Middle frontal gyrus (tissue), 1 donor: ENCODE results near the gene PRDM16.

Experiments
- DNase-seq: peaks from one replicate; pipeline ENCODE4 v3.0.0-alpha.2; 2015; ENCODE audit warnings: low spot score; ENCODE audit errors: extremely low spot score

The PRDM16 gene

DNA sequence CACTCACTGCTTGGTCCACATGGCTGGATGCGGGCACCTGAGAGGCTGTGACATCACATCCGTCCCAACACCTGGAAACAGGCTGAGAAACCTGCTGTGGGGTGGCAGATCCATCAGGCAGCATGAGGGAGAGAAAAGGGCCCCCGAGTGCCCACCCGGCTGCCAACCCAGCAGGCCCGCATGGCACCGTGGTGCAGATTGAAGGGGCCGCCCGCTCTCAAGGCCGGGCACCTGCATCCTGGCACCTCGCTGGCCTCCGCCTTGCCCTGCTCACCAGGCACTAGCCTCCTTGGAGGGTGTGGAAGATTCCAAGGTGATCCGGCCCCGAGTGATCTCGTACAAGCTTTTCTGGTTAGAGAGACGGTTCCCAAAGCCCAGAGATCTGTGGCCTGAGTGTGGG lies 110.5 kb downstream of the PRDM16 start:
- no peak for DNase-seq

DNA sequence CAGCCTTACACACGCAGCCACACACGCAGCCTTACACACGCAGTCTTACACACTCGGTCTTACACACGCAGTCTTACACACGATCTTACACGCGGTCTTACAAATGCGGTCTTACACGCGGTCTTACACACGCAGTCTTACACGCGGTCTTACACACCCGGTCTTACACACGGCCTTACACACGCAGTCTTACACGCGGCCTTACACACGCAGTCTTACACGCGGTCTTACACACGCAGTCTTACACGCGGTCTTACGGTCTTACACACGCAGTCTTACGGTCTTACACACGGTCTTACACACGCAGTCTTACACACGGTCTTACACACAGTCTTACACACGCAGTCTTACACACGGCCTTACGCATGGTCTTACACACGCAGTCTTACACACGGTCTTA lies 111.9 kb downstream of the PRDM16 start:
- DNase-seq, result no peak

DNA sequence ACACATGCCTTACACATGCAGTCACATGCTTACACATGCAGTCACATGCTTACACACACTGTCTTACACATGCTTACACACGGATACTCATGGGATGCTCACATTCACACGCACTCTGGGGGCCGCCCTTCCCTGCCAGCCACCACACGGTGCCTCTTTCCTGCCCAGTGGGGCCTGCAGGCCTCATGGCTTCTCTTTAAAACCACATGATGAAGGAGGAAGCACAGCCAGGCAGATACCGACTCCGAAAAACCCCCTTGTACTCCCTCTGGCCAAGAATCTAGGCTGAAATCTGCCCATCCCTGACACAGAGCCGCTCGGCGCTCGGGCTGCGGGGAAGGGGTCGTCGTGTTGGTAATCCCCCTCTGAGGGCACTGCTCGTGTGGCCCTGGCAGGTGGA lies 113.0 kb downstream of the PRDM16 start:
- no peak for DNase-seq

DNA sequence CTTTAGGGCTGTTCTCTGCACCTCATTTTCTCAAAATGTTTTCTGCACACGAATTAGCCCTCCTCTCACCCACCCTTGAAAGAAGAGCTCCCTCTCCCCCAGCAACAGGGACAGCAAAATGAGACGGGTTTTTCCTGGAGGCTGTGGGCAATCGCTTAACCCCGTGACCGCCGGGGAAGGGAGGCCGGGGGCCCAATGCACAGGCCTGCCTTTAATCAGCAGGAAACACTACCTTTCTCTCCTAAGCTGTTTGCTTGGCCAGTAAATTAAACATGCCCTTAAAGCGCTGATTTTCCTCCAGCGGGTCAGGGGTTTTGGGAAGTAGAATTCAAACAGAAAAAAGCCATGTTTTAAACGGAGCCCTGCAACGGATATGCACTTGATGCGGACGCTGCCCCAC lies 114.4 kb downstream of the PRDM16 start:
- no peak for DNase-seq

DNA sequence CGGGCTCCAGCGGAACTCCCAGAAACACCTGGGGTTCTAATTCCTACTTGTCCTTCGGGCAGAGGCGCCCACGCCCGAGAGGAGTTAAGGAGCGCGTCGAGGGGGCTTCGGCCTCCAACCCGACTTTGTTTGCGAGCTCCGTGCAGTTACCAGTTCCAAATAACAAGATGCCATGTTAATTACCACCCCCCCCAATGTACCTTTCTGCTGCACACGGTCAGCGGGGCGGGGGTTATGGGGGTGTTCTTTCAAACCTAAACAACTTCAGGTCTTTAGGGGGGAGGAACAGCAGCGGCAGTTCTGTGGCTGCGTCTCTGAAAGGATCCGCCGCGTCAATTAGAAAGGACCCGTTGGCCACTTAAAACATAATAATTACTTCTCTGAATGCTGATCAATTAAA lies 114.8 kb downstream of the PRDM16 start:
- DNase-seq, result no peak

DNA sequence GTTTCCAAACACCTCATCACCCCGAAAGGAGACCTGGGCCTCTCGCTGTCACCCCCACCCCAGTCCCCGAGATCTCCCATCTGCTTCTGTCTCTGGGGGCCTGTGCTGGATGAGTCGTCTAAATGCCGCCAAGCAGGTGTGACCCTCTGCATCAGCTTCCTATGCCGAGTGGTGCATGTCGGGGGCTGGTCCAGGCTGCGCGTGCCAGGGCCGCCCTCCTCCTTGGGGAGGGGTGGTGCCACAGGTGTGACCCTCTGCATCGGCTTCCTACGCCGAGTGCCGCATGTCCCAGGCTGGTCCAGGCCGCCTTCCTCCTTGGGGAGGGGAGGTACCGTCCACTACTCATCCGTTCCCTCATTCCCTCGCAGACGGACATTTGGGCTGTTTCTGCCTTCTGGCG lies 115.7 kb downstream of the PRDM16 start:
- DNase-seq, result no peak

DNA sequence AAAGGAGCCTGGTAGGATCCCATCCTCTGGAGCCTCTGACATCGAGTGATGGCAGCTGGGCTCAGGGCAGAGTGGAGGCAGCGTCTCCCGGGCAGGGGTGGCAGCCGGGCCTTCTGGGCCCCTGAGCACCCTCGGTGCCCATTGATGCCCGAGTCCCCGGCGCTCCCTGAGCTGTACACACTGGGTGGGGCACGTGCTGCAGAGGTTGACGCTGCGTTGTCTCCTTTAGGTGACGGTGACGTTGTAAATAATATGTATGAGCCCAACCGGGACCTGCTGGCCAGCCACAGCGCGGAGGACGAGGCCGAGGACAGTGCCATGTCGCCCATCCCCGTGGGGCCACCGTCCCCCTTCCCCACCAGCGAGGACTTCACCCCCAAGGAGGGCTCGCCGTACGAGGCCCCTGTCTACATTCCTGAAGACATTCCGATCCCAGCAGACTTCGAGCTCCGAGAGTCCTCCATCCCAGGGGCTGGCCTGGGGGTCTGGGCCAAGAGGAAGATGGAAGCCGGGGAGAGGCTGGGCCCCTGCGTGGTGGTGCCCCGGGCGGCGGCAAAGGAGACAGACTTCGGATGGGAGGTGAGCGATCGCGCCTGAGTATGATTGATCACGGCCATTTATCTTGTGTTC lies 117.0 kb downstream of the PRDM16 start:
- DNase-seq, result no peak

DNA sequence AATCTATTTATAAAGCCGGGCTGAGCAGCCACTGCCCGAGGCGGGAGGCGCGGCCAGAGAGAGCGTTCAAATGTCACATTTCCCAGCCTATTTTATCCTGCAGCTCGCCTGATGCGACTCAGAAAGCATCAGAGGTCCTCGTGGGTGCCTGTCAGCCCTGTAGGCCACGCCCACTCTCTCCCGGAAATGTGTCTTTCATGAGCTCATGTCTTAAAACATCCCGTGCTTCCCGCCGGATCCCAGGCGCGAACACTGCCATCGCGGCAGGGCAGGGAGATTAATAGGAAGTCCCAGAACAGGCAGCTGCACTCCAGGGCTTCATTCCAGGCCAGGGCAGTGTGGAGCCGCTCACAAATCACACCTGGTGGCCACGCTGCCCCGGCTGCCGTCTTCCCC lies 117.5 kb downstream of the PRDM16 start:
- DNase-seq, result no peak

DNA sequence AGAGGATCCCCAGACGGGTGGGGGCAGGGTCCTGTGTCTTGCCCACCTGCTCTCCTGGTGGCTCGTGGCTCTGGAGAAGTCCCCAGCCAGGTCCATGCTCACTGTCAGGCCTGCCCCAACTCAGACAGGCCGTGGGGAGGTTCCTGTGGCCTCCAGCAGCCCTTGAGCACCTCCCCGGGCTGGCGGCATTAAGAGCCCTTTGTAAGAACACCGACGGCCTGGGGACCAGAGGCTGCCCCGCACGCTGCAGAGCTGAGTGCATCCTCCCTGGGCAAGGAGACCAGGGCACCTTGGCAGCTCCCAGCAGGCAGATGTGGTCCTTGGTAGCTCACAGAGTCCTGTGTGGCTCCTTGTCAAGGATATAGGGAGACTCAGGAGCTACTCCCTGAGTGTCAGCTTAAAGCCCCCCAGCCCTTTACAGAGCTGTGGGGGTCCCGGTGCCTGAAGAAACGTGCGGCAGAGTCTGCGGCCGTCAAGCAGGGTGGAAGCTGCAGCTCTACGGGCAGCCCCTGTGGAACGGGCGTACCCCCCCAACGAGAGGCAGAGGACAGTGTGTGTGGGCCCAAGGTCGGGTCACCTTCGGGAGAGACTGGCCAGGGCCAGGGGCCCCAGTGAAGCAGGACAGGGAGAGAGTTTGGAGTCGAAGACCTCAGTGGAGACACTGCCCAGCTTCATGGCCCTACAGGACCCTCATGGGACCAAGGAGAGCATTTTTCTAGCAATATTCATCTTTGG lies 118.6 kb downstream of the PRDM16 start:
- no peak for DNase-seq

DNA sequence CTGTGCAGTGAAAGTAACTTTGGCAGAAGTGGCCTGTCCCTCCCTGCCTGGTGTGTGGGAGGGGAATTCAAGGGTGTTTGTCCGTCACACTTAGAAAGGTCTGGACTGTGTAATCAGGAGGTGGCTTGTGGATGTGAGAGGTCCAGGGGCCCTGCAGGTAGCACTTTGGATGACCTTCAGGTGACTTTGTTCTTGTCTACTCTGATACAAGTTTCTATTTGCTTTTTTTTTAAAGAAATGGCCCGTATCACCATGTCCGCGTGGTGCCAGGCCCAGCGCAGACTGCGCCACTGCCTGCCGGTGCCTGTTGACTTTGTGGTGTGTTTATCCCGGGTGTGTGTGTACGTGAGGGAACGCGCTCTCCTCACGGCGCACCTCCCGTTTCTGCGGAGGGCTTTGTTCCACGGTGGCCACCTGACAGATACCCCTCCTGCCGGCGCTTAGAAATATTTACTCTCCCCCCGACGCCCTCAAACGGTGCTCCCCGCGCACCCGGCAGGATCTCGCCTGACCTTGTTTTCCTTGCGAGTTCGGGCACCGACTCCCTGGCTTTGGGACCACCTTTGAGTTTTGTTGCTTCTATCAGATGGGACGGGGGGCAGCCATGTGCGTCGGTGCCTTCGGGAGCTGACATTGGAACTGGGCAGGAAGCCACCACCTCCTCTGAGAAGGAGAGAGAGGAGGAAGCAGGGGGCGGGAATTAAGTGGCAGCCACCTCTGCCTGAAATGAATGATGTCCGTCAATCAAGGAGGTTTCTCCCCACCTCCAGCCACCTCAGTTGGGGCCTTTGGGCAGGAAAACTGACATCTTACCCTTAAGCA lies 119.4 kb downstream of the PRDM16 start:
- DNase-seq, result no peak

DNA sequence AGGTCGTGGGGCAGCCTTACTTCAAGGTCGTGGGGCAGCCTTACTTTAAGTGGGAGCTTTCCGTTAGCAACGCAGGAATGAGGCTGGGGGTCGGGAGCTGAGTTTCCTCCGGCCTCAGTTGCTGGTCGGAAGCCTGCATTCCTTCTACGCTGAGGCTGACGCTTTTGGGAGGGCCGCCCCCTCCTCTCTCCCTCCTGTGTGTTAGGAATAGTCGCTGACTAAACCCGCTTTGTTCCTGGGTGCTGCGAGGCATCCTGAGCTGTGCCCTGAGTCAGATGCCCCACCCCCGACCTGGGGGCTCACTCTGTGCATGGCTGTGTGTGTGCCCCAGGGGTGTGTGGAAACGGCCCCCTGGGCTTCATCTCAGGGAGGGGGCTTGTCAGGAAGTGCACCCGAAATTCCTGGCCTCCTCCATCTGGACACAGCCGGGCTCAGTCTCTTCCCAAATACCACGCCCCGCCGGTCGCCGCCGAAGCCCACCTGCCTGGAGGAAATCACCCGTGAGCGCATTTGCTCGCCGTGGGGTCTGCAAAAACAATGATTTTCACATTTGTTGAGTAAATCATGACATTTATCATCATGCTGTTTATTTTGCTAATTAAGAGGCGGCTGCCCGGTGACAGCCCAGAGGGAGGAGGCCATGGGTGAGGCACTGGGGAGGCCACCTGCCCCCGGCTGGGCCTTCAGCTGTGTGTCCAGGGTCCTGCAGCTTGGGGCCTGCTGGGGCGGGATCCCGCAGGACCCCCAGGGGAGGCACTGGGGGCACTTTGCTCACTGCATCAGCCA lies 121.4 kb downstream of the PRDM16 start:
- DNase-seq, result no peak

DNA sequence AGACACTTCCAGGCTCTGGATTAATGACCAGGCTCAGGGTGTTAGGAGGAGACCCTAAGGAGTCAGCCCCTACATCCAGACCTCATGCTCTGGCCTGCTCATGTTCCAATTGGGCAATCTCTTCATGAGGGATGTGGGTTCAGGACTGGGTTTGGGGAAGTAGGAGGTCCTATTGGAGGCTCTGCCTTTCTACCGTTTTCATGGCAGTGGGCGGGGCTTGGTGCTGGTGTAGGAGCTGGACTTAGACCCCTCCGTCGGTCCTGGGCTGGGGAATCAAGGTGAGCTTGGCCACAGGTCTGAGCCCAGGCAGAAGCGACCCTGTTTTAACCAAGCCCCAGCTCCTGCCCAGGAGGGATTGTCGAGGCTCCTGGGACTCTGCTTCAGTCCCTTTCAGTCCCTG lies 123.4 kb downstream of the PRDM16 start:
- no peak for DNase-seq

DNA sequence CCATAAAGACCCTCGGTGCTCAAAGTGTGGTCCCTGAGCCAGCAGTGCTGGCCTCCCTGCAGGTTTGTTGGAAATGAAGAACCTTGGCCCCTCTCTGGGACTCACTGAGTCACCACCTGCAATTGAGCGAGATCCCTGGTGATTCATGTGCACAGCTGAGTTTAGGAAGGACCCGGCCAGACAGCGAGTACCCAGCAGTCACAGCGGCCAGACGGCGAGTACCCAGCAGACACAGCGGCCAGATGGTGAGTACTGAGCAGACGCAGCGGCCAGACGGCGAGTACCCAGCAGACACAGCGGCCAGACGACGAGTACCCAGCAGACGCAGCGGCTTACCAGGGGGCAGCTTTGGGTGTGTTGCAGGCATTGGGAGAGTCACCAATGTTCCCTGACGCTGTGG lies 123.8 kb downstream of the PRDM16 start:
- DNase-seq, result no peak

DNA sequence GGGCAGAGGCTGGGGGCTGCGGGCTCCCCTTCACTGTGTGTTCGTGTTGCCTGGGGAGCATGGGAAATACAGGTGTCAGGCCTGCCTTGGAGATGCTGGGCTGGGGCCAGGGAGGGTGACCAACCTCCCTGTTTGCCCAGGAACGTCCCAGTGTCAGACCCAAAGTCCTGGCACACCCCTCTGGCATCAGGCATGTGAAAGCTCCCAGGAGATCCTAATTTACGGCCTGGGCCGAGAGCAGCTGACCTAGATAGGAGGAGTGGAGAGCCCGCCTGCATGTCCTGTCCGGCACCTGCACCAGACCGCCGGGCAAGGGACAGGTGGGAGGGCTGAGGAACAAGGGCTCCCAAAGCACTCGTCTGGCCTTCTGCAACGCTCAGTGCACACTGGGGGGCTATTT lies 124.8 kb downstream of the PRDM16 start:
- DNase-seq, result no peak

DNA sequence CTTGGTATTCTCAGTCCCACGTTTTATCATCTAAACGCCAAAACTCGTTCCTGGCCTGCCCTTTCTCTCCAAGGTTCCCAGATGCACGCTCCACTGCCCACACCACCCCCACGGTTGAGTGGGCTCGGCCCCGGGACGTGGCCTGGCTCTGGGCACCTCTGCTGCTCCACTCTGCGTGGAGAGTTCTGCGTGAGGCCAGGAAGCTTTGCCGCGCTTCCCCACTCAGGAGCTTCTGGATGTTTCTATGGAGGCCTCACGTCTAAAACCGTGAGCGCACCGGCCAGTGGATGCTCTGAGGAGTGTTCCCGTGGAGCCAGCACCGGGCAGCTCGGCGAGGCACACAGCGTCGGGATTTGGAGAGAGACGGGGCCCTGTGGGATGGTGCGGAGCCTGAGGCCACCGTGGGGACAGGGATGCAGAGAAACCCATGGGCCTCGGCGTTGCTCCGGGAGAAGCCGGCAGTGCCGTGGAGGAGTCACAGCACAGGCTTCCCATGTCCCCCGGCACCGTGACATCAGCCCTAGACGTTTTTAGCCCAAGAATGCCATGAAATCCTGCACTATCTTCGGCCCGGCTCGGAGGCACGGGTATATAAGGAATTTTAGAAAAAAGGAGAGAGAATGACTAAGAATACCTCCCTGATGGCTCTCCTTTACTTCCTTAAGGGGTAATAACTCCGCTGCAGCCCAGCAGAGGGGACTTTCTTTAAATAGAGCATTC lies 125.9 kb downstream of the PRDM16 start:
- DNase-seq, result no peak

DNA sequence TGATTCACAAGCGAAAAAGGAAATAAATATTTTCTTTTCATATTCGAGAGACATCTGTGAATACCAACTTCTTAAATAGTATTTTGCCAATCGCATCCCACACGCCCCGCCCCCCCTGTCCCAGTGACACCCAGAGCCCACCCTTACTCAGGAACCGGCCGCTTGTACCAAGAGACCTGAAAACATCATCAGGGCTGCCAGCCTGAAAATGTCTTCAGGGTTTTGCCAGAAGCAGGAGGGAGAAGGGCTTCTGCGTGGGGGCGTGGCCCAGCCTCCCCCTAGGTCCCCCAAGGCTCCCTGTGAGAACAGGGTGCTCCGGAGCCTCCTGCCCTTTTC lies 126.4 kb downstream of the PRDM16 start:
- no peak for DNase-seq

DNA sequence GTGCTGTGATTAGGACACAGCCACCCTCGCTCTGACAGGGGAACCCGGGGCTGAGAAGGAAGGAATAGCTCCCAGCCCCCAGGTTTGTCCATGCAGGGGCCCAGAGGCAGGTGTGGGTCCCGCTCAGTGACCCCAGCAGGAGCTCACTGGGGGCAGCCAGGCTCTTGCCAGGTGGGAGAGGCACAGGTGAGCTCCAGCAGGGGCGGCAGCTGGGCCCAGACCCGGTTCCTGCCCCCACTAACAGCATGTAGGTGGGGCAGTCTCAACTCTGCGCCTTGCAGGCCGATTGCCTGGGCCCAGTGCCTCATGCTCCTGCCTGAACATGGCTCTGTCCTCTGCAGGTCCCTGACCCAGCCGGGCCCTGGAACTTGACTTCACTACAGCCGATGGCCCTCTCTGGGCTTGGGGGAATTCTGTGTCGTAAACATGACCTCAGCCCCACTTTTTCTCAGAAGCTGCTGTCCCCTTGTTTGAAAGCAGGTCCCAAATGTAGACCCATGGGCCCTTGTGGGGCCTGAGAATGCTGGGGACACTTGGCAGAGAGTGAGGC lies 127.0 kb downstream of the PRDM16 start:
- no peak for DNase-seq

DNA sequence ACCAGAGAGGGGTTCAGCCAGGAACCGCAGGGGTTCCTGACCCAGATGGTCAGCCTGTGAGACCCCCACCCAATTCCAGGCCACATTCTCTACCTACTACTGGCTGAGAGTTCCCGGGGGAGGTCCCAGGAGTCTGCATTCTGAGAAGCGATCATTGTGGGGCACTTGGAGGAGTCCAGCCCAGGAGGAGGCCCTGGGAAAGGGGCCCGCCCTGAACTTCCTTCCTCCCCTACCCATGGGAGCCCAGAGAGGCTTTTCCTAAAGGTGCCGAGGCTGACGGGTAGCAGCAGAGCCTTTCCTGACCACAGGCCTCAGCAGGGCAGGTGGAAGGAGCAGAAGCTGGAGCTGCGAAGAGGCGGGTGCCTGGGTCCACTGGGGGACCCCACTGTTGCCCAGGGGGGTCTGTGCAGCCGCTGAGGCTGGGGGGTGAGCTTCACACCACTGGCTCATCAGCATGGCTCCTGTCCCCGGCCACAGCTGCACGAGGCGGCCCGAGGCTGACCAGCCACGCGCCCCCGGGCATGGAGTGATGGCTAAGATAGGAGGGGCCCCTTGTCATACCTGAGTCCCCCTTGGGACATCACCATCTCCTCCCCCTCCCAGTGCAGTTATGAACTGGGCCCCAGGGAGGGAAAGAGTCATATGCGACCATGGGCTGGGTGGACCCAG lies 127.7 kb downstream of the PRDM16 start:
- DNase-seq, result no peak

DNA sequence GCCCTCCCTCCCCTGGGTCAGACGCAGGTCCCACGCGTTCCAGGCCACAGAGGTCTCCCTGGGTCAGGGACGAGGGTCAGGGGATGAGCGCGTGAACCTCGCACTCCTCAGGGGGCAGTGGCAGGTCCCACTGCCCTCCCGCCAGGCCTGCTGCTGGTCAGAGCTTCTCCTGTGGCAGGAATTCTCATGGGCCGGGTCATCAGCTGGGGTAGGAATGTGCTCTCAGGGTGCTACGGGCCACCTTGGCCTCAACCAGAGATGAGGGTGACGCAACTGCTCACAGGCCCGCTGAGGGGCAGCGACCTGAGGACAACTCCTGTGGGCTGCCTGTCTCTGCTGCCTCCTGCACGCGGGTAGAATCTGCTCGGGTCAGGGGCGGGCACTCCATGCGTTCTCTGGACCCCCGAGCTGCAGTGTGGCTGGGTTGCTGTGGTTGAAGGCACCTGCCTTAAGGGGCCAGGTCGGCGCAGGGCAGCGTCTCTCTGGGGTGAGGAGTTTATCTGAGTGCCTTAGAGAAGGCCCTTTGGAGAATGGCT lies 128.8 kb downstream of the PRDM16 start:
- no peak for DNase-seq
